HepG2 (cell line): ENCODE measurements around the gene CPM. TPM values are rescaled to one million over a fixed set of nuclear protein-coding genes. Genes with fewer than 3 reads are reported as not detected.

ENCODE experiments used
- ATAC-seq: fragments of 200-7000 bp; cut with Tn5 transposase; 3 replicates; pipeline ENCODE4 v1.9.1; 2020; ENCODE audit warnings: mild to moderate bottlenecking, moderate library complexity
- BruUV-seq: library from RNA; stranded (reverse); fragments of 400-500 nt; replicated peaks from 2 replicates; lab custom pipeline; 2021; lab: Mats Ljungman, UMichigan
- CTCF ChIA-PET: fragments of 300-600 bp; formaldehyde crosslinking; extraction: SDS; loops from one replicate; lab custom pipeline; 2021; ENCODE audit warnings: low total read pairs, inconsistent platforms, low intra/inter-chr PET ratio; lab: Yijun Ruan, JAX
- POLR2A ChIA-PET: fragments of 350-600 bp; sonication (Branson Sonifier 250); formaldehyde crosslinking; loops from one replicate; lab custom pipeline; 2020; ENCODE audit warnings: antibody characterized with exemption, inconsistent platforms; lab: Yijun Ruan, JAX
- DNase-seq: peaks from one replicate; pipeline ENCODE4 v3.0.0-alpha.2; 2015; ENCODE audit warnings: low spot score
- FAIRE-seq: peaks from 3 replicates; lab custom pipeline; 2011; peaks lifted over from hg19 to GRCh38; lab: Jason Lieb, UNC
- H2AFZ ChIP-seq: one replicate; pipeline ENCODE4 v1.6.1; 2011; ENCODE audit warnings: low read length, inconsistent platforms
- H3K27ac ChIP-seq: fragments of 300-600 bp; 3 replicates; pipeline ENCODE4 v1.8.0; 2011; ENCODE audit warnings: mixed run types, mild to moderate bottlenecking, mixed read lengths, low read length, inconsistent platforms; ENCODE audit not compliant: insufficient read depth; ENCODE audit errors: extremely low read length
- H3K27me3 ChIP-seq, 2 experiments: fragments of 200-600 bp in 1 of 2; 2 replicates in 1 of 2; 3 replicates in 1 of 2; pipeline versions ENCODE4 v1.6.0 to v1.8.0; 2011; ENCODE audit warnings: low read length in 2 of 2, mild to moderate bottlenecking in 2 of 2, moderate library complexity in 2 of 2, inconsistent platforms in 1 of 2; ENCODE audit not compliant: insufficient read depth in 2 of 2, control insufficient read depth in 1 of 2
- H3K36me3 ChIP-seq, 2 experiments: fragments of 200-600 bp in 1 of 2; replicated peaks in 1 of 2; 2 replicates in 1 of 2; 3 replicates in 1 of 2; pipeline versions ENCODE4 v1.5.1 to v1.8.0; 2011; ENCODE audit warnings: low read length in 2 of 2, inconsistent platforms in 1 of 2; ENCODE audit not compliant: insufficient read depth in 2 of 2, control insufficient read depth in 1 of 2
- H3K4me1 ChIP-seq: 2 replicates; pipeline ENCODE4 v1.5.1; 2012; ENCODE audit warnings: low read length, inconsistent platforms; ENCODE audit not compliant: insufficient read depth
- H3K4me2 ChIP-seq: 2 replicates; pipeline ENCODE4 v1.6.0; 2011; ENCODE audit warnings: low read depth, low read length, inconsistent platforms
- H3K4me3 ChIP-seq, 3 experiments: fragments of 200-600 bp in 1 of 3; sonication (generic), shearing (Covaris generic) in 1 of 3; replicated peaks in 1 of 3; 2 replicates each; pipeline ENCODE4 v1.5.1; 2011 to 2016; ENCODE audit warnings: low read length in 3 of 3, inconsistent platforms in 2 of 3, low read depth in 2 of 3, mild to moderate bottlenecking in 2 of 3, control low read depth in 1 of 3, mixed read lengths in 1 of 3; ENCODE audit not compliant: insufficient read depth in 1 of 3
- H3K79me2 ChIP-seq: one replicate; pipeline ENCODE4 v1.6.1; 2011; ENCODE audit warnings: low read length, inconsistent platforms; ENCODE audit not compliant: insufficient read depth
- H3K9ac ChIP-seq: 2 replicates; pipeline ENCODE4 v1.6.0; 2011; ENCODE audit warnings: mild to moderate bottlenecking, low read depth, low read length, inconsistent platforms; ENCODE audit not compliant: insufficient read depth
- H3K9me3 ChIP-seq: 2 replicates; pipeline ENCODE4 v1.5.1; 2012; ENCODE audit warnings: mild to moderate bottlenecking, low read length
- H4K20me1 ChIP-seq: 2 replicates; pipeline ENCODE4 v1.6.0; 2011; ENCODE audit warnings: inconsistent platforms, mild to moderate bottlenecking, low read length, moderate library complexity; ENCODE audit not compliant: insufficient read depth
- ATF7 ChIP-seq, 2 experiments: fragments of 450-650 bp in 1 of 2; sonication (generic) in 1 of 2; formaldehyde crosslinking in 1 of 2; IDR thresholded peaks; 2 replicates each; pipeline versions ENCODE4 v1.4.0 to v1.6.1; 2016 to 2020; ENCODE audit warnings: antibody characterized with exemption in 1 of 2, mild to moderate bottlenecking in 1 of 2, missing genetic modification reagents in 1 of 2
- EED ChIP-seq: sonication (generic); formaldehyde crosslinking; IDR thresholded peaks from 2 replicates; pipeline ENCODE4 v1.5.0; 2020; ENCODE audit warnings: mild to moderate bottlenecking, missing genetic modification reagents
- GMEB2 ChIP-seq: IDR thresholded peaks from 2 replicates; pipeline ENCODE4 v1.6.1; 2016; ENCODE audit warnings: missing biosample characterization, missing genetic modification reagents, low read depth
- HMGA1 ChIP-seq: sonication (generic); formaldehyde crosslinking; conservative IDR thresholded peaks from 2 replicates; pipeline ENCODE4 v1.4.0; 2020; ENCODE audit warnings: missing genetic modification reagents
- HNRNPK ChIP-seq: fragments of 200-400 bp; formaldehyde crosslinking; IDR thresholded peaks from 2 replicates; pipeline ENCODE4 v1.6.1; 2018; ENCODE audit warnings: low read length, low read depth, moderate library complexity, mild to moderate bottlenecking; ENCODE audit not compliant: poor library complexity, severe bottlenecking
- JUN ChIP-seq: sonication (generic); formaldehyde crosslinking; IDR thresholded peaks from 2 replicates; pipeline ENCODE4 v1.4.0; 2020; ENCODE audit warnings: mild to moderate bottlenecking, missing genetic modification reagents
- KDM1A ChIP-seq: IDR thresholded peaks from 2 replicates; pipeline ENCODE4 v1.6.1; 2016; ENCODE audit warnings: missing compliant biosample characterization
- MXD4 ChIP-seq: IDR thresholded peaks from 2 replicates; pipeline ENCODE4 v1.6.1; 2016; ENCODE audit warnings: mild to moderate bottlenecking, missing biosample characterization, missing genetic modification reagents
- NR2C2 ChIP-seq: sonication (generic); formaldehyde crosslinking; IDR thresholded peaks from 2 replicates; pipeline ENCODE4 v1.4.0; 2020; ENCODE audit warnings: missing genetic modification reagents, mild to moderate bottlenecking, moderate library complexity, borderline replicate concordance
- PHF20 ChIP-seq: sonication (generic); formaldehyde crosslinking; IDR thresholded peaks from 2 replicates; pipeline ENCODE4 v1.5.0; 2020; ENCODE audit warnings: mild to moderate bottlenecking, missing genetic modification reagents
- PHF21A ChIP-seq: sonication (generic); formaldehyde crosslinking; IDR thresholded peaks from 2 replicates; pipeline ENCODE4 v1.5.0; 2020; ENCODE audit warnings: mild to moderate bottlenecking, missing genetic modification reagents
- TEAD3 ChIP-seq: optimal IDR thresholded peaks from 2 replicates; pipeline ENCODE3; 2016; ENCODE audit warnings: borderline replicate concordance
- ZNF18 ChIP-seq: sonication (generic); formaldehyde crosslinking; IDR thresholded peaks from 2 replicates; pipeline ENCODE4 v1.8.0; 2022; ENCODE audit warnings: mild to moderate bottlenecking, missing genetic modification reagents; ENCODE audit not compliant: insufficient replicate concordance
- ZNF367 ChIP-seq: sonication (generic); formaldehyde crosslinking; IDR thresholded peaks from 2 replicates; pipeline ENCODE4 v1.4.0; 2020; ENCODE audit warnings: missing genetic modification reagents, borderline replicate concordance
- ZNF737 ChIP-seq: sonication (generic); formaldehyde crosslinking; IDR thresholded peaks from 2 replicates; pipeline ENCODE4 v1.5.0; 2020; ENCODE audit warnings: missing genetic modification reagents, mild to moderate bottlenecking, borderline replicate concordance
- WGBS: methylation state at CpG from one replicate; pipeline ENCODE4 v1.1.6; 2017; ENCODE audit warnings: low lambda C conversion rate; 5-methylcytosine and 5-hydroxymethylcytosine counted together
- in situ Hi-C: cut with HindIII; loops from 2 replicates; pipeline ENCODE4 v1.10.0; 2017; ENCODE audit warnings: low pct_unique_long_range_greater_than_20kb; ENCODE audit not compliant: extremely low pct_ligation_motif_present
- intact Hi-C: fragments of 100-400 bp; cut with micrococcal nuclease; formaldehyde crosslinking; loops from one replicate; pipeline ENCODE4 v1.10.0; 2022; ENCODE audit not compliant: unreplicated experiment
- polyA plus RNA-seq, 8 experiments: library from polyadenylated mRNA; depleted of rRNA in 3 of 8; stranded (reverse) in 7 of 8; unstranded in 1 of 8; fragments of >200 nt; fragmentation: Illumina TruSeq in 4 of 8; extraction: Trizol in 4 of 8; gene quantifications; 2 replicates each; pipeline versions ENCODE4 v1.2.1 to v1.2.3, GENCODE V29; 2011 to 2016; ENCODE audit warnings: low read depth in 4 of 8, missing spikeins in 1 of 8, mixed read lengths in 1 of 8; ENCODE audit not compliant: insufficient read depth in 1 of 8
- total RNA-seq, 5 experiments: library from RNA; depleted of rRNA; stranded (reverse); fragments of >200 nt; fragmentation: Illumina TruSeq; extraction: Trizol; gene quantifications; 2 replicates each; pipeline ENCODE4 v1.2.3, GENCODE V29; 2016; ENCODE audit warnings: low read depth in 1 of 5
- TF ChIP-seq, protein P1 (sequence below): IDR thresholded peaks from 2 replicates; pipeline ENCODE4 v1.6.1; 2012; ENCODE audit warnings: inconsistent platforms
- TF ChIP-seq, protein P2 (sequence below), 2 experiments: fragments of 450-650 bp in 1 of 2; sonication (generic) in 1 of 2; formaldehyde crosslinking; IDR thresholded peaks; 2 replicates each; pipeline versions ENCODE4 v1.5.0 to v1.8.0; 2020 to 2022; ENCODE audit warnings: mild to moderate bottlenecking in 1 of 2, missing genetic modification reagents in 1 of 2

The CPM gene
- total and polyA plus RNA-seq, 2 of the 13 experiments (the other 11 are each of a cell fraction or from before 2014, with no cell fraction given): not detected

DNA sequence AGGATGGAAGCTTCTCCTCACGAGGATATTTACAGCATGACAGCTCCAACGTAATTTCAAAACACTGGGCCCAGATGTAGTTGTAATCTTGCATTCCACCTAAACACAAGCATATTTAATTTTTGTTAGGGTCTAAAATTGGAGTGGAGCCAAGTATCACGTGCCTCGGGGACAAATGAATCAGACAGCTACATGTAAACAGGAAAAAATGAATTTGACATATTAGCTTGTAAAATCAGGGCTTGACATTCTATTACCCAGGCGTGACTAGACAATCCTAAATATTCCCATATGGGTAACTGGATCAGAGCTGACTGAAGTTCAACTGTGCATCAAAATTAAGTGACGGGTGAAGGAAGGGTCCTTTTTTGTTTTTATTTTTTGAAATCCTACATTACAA is 66.0 kb downstream of the CPM start:
- no peaks in the 10 kb centered on the region for H3K9me3 ChIP-seq
- WGBS: 30% methylated on average over 6 of the region's 6 CpGs
- ATAC-seq: no peak
- H3K4me2 ChIP-seq: no peak overlapping the region
- in situ Hi-C loops (no loop called here), intact Hi-C loops (no loop called here)
- H3K27me3 ChIP-seq: peaks cover 0 to 2% of the 10 kb centered on the region in 2 experiments; a peak in 1 of 5 replicates
- TF ChIP-seq GMEB2 (CRISPR knock-in tag) (no peak), HMGA1 (CRISPR knock-in tag) (no peak), HNRNPK (no peak), KDM1A (CRISPR knock-in tag) (no peak), EED (CRISPR knock-in tag) (no peak), PHF20 (CRISPR knock-in tag) (no peak), TEAD3 (CRISPR knock-in tag) (no peak), ZNF737 (CRISPR knock-in tag) (no peak), NR2C2 (CRISPR knock-in tag) (no peak), ZNF18 (CRISPR knock-in tag) (no peak), JUN (CRISPR knock-in tag) (no peak), ZNF367 (CRISPR knock-in tag) (no peak), MXD4 (no peak), PHF21A (CRISPR knock-in tag) (no peak), ATF7 (IDR thresholded peaks at IDR 0.05) (no peak), ATF7 (CRISPR knock-in tag; IDR thresholded peaks at IDR 0.05) (no peak)
- TF ChIP-seq, protein P1, sequence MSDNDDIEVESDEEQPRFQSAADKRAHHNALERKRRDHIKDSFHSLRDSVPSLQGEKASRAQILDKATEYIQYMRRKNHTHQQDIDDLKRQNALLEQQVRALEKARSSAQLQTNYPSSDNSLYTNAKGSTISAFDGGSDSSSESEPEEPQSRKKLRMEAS: no peak
- TF ChIP-seq, protein P2, sequence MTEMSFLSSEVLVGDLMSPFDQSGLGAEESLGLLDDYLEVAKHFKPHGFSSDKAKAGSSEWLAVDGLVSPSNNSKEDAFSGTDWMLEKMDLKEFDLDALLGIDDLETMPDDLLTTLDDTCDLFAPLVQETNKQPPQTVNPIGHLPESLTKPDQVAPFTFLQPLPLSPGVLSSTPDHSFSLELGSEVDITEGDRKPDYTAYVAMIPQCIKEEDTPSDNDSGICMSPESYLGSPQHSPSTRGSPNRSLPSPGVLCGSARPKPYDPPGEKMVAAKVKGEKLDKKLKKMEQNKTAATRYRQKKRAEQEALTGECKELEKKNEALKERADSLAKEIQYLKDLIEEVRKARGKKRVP (CRISPR knock-in tag; IDR thresholded peaks at IDR 0.05): no peak
- no peak overlapping the region for H2AFZ ChIP-seq
- POLR2A ChIA-PET: no interaction called here
- H3K4me3 ChIP-seq: no peak overlapping the region
- H3K9ac ChIP-seq: no peak overlapping the region
- no peaks in the 10 kb centered on the region for H3K36me3 ChIP-seq
- H3K27ac ChIP-seq: no peak overlapping the region
- H3K4me1 ChIP-seq: no peaks in the 10 kb centered on the region
- CTCF ChIA-PET: no interaction called here
- no peaks in the 10 kb centered on the region for H3K79me2 ChIP-seq
- BruUV-seq: no TSS peak
- FAIRE-seq: no peak
- no peaks in the 10 kb centered on the region for H4K20me1 ChIP-seq
- DNase-seq: no peak
